Measurements from ENCODE around the gene ACKR2. TPM values are rescaled to one million over a fixed set of nuclear protein-coding genes. Genes with fewer than 3 reads are reported as not detected.

The ACKR2 gene
- total and polyA plus RNA-seq, 2 of the 13 experiments (the other 11 are each of a cell fraction or from before 2014, with no cell fraction given) = 1.1 to 1.9 TPM

GRCh38 chr3:42805141-42805821 is 4.0 kb upstream of the ACKR2 start (continued):
- TF ChIP-seq ZFP91 (CRISPR knock-in tag; IDR thresholded peaks at IDR 0.05; ENCODE audit: borderline replicate concordance) (peak; percentile 48), ATRX (CRISPR knock-in tag; IDR thresholded peaks at IDR 0.05; ENCODE audit: borderline replicate concordance) (no peak), KAT2B (IDR thresholded peaks at IDR 0.05; ENCODE audit: borderline replicate concordance, low read depth, low read length) (no peak), ARHGAP35 (CRISPR knock-in tag; IDR thresholded peaks at IDR 0.05; ENCODE audit: borderline replicate concordance) (peak; percentile 68; the same call in 1 of the 2 replicates), ZNF720 (CRISPR knock-in tag; IDR thresholded peaks at IDR 0.05) (no peak), ZNF143 (CRISPR knock-in tag; IDR thresholded peaks at IDR 0.05) (no peak), ARID5B (CRISPR knock-in tag; IDR thresholded peaks at IDR 0.05) (peak; percentile 93), ZBTB2 (CRISPR knock-in tag; IDR thresholded peaks at IDR 0.05; ENCODE audit: low read depth) (no peak), ZNF512B (CRISPR knock-in tag; IDR thresholded peaks at IDR 0.05; ENCODE audit: borderline replicate concordance) (0 out of 2 replicates have a peak, but pooled peaks have one; percentile 79), ATF6 (CRISPR knock-in tag; conservative IDR thresholded peaks at IDR 0.05) (no peak), CEBPG (CRISPR knock-in tag; IDR thresholded peaks at IDR 0.05) (no peak), TBL1XR1 (IDR thresholded peaks at IDR 0.05; ENCODE audit: borderline replicate concordance, low read length, partially characterized antibody) (no peak), DDIT3 (CRISPR knock-in tag; IDR thresholded peaks at IDR 0.05) (no peak), FIP1L1 (IDR thresholded peaks at IDR 0.05; ENCODE audit: borderline replicate concordance, insufficient read depth, low read depth, low read length) (no peak), SOX5 (CRISPR knock-in tag; IDR thresholded peaks at IDR 0.05; ENCODE audit: borderline replicate concordance) (no peak; the same call in 1 of the 2 replicates), HMG20A (CRISPR knock-in tag; IDR thresholded peaks at IDR 0.05; ENCODE audit: borderline replicate concordance) (peak; percentile 53; the same call in 1 of the 2 replicates)
